Activated T-helper 1 cell treated with Interleukin-2 at 50 U/mL for 16 hours (primary cell): ENCODE data around the gene USHBP1.

Experiments
- DNase-seq: peaks from one replicate; pipeline ENCODE4 v3.0.0-alpha.2; 2020; ENCODE audit warnings: low read depth

USHBP1 gene

DNA sequence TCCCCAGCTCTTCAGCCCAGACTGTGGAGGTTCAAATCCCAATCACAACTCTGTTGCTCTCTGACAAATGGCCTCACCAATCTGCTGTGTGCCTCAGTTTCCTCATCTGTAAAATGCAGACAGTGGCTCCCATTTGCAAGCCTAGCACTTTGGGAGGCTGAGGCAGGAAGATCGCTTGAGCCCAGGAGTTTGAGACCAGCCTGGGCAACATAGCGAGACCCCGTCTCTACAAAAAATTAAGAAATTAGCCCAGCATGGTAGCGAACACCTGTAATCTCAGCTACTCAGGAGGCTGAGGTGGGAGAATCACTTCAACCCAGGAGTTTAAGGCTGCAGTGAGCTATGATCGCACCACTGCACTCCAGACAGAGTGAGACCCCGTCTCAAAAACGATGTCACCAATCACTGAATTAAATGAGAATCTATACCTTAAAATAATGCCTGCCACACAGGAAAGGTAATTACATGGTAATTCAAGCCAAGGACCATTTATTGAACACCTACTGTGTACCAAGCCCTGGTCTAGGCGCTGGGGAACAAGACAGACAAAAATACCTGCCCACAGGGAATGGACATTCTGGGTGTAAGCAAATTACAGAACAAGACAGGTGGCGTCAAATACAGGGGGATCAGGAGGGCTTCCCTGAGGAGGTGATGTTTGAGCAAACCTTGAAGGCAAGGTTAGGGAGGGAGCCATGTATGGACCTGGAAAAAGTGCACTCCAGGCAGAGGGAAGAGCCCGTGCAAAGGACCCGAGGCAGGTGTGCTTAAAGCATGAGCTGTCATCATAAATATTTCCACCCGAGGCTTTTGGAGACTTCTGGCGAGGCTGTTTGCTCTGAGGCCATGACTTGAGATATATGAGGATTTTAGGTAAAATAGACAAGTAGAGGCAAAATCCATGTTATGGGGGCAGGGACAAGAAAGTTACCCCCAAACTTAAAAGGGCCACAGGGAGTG, 26.5 kb downstream of the USHBP1 start:
- no peak for DNase-seq

DNA sequence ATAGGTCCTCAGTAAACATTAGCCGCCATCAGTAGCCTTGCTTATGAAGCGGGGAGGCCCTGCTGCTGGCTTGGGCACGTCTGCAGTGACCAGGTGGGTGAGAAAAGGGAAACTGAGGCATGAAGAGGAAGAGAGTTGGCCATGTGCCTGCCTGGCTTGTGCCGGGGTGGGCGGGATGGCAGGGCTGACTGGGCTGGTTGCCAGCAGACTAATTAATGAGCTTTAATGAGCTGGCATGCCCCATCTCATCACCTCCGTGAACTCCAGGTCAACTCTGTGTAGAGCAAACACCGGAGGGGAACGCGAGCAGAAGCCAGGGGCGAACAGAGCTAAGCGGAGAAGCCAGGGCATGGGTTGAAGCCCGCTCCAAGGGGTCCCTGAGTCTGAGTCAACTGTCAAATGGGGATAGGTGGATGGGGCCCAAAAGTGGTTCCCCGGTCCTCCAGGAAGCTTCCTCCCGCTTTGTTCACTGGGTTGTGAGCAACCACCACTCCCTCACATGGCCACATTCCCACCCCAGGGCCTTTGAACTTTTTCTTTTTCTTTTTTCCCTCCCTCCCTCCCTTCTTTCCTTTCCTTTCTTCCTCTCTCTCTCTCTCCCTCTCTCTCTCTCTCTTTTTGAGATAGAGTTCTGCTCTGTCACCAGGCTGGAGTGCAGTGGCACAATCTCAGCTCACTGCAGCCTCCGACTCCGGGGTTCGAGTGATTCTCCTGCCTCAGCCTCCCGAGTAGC, 27.6 kb downstream of the USHBP1 start:
- no peak for DNase-seq

DNA sequence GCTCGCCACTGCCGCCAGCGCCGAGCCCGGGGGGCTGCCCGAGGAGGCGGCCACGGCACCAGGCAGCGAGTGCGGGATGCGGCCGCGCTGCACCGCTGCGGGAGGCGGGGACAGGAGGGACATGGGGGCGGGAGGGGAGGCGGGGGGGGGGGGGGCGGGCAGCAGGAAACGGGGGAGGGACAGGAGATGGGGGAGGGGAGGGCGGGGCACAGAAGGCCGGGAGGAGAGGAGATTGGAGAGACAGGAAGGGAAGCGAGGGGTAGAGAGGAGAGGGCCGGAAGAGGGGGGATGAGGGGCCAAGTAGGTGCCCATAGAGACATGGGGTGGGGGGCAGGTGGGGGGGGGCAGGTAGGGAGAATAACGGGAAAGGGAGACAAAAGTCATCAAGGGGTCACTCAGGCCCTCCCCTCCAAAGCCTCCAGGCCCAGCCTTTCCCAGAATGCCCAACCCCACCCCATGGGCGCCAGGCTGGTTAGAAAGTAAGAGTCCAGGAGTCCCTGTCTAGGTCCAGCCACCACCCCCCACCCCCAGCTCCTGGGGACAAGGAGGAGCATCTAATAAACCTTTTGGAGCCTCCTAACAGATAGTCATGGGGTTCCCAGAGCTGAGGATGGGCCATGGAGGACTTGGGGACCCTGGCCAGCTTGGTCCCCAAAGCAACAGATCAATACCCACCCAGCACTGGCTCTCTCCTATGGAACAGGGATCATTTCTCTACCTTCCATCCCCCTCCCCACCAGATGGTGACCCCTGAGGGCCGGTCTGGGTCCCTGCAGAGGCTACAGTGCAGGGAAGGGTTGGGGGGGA, 28.4 kb downstream of the USHBP1 start:
- no peak for DNase-seq

DNA sequence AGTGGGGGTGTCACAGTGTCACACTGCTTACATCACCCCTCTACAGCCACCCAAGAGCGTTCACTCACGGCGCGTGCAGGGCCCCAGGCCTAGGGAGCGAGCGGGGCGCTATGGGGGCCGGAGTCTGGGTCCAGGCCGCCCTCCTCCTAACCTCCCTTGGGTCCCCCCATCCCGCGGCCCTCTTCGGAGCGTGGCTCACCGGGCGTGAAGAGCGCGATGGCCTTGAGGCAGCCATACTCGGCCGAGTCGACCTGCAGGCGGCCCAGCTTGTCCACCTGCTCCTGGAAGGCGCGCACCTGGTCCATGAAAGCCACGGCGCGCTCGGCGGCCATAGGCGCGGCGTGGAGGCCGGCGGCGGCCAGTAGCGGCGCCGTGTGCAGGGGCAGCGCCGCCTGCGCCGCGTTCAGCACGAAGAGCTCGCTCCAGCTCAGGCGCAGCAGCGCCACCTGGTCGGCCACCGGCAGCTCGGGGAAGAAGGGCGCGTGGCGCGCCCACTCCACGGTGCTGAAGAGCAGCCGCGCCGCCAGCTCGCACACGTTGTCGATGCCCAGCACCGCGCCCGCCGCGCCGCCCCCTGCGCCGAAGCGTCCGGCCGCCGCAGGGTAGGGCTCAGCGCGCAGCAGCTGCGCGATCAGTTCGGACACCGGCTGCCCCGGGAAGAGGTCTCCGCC, 29.1 kb downstream of the USHBP1 start:
- DNase-seq = peak; percentile 66

DNA sequence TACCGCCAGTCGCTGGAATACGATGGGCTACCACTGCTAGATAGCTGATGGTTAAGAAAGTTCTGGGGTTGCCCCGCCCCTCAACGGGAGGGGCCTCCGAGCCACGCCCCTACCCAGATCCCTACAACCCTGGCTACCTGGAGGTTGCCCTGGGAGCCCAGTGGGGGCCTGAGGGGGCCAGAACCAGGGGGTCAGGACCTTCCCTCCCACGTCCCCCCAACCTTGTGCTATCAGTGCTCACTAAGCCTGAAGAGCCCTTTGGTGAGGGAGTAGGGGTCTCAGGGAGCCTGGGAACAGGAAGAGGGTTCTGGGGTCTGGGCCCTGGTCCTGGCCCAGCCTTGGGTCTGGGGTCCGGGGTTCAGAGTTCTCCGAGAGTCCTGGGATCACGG, 29.6 kb downstream of the USHBP1 start:
- peak; percentile 34 for DNase-seq

DNA sequence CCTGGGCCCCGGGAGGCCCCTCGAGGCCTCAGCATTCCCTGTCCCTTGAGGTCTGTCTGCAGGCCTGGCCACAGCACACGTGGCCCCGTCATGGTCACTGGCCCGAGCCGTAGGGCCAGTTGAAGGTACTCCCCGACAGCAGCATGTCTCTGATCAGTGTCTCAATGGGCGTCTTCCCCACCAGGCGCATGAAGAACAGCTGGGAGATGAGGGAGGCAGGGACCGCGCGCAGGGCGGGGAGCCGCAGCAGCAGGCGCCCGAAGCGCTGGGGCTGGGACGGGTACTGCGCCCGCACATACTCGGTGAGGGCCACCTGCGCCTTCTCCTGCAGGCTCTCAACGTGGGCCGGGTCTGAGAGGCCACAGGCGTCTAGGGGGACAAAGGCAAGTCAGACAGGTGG, 32.3 kb downstream of the USHBP1 start:
- no peak for DNase-seq

DNA sequence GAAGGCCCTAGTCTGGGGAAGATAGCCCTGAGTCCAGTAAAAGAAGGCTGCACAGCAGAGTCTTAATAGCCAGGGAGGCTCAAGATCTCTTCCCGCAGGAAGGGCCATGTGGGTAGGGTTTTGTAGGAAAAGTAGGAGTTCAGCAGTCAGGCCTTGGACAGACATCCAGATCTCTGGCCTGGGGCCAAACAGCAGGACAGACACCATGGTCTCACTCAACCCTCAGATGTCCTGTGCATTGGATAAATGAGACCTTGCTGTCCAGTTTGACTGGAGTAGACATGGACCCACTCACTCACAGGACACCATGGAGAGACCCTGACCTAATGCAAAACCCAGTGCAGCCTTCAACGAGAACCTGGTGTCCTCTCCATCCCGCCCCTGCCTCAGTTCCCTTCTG, 34.7 kb downstream of the USHBP1 start:
- no peak for DNase-seq

DNA sequence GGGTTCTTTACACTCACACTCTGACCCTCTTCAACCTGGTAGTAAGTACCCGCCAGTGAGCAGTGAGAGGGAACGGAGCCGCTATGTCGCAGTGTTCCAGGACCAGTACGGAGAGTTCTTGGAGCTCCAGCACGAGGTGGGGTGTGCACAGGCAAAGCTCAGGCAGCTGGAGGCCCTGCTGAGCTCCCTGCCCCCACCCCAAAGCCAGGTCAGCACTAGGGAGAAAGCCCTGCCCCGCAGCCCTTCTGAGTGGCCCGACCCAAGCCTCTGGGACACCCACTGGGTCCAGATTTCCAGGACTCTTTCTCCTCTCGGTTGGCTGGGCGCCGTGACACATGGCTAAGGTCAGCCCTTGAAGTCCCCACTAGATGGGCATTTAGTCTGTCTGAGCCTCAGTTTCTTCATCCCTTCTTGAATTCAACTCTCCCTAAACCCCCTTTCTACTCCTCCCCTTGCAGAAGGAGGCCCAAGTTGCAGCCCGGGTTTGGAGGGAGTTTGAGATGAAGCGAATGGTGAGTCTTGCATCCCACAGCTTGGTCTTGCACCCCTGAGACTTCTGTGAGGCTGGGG, 36.7 kb downstream of the USHBP1 start:
- DNase-seq = no peak

DNA sequence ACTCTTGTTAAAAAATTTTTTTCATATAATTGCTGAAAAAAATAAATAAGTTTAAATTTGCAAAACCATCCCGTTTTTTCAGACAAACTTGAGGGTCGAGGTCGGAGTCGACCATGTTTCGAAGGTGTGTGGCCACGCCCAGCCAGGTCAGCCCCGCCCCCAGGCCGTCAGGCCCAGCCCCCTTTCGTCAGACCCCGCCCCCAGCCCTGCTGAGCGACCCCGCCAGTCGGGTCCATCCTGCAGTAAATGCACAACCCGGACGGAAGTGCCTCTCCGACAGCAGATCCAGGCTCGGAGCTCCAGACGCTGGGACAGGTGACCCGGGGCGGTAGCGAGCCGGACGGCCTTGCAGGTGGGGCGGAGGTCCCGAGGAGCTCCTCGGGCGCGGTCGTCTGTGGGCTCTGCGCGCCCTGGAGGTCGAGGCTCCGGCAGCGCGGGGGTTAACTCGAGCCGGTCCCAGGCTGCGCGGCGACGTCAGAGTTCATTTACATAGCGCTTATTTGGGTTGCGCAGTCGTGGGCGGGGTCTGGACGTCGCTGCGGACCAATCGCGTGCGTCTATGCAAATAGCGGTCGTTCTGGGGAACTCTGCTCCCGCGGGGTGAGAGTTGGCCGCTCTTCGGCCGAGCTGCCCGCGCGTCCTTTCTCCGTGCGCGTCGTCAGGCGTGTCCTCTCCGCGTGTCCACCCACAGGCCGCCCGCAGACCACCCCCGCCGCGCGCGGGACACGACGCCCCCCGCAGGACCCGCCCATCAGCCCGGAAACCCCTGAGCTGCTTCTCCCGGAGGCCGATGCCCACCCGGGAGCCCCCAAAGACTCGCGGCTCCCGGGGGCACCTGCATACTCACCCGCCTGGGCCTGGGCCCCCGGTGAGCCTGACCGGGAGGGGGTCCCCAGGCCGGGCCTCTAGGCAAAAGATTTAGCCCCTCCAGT, 38.3 kb downstream of the USHBP1 start, which contains the start of gene OCEL1:
TSS of gene OCEL1 (plus strand) at position 225 of the 932 bp plus-strand sequence. CDS start at position 247, 22 bp downstream.
- DNase-seq = peak; percentile 90

DNA sequence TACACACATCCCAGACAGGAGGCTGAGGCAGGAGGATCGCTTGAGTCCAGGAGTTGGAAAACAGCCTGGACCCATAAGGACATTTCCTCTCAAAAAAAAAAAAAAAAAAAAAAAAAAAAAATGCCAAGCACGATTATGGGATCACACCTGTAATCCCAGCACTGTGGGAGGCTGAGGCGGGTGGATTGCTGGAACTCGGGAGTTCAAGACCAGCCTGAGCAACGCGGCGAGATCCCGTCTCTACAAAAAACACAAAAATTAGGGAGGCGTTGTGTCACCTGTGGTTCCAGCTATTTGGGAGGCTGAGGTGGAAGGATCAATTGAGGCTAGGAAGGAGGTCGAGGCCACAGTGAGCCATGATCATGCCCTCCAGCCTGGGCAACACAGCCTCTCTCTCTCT, 39.5 kb downstream of the USHBP1 start:
- DNase-seq = no peak

DNA sequence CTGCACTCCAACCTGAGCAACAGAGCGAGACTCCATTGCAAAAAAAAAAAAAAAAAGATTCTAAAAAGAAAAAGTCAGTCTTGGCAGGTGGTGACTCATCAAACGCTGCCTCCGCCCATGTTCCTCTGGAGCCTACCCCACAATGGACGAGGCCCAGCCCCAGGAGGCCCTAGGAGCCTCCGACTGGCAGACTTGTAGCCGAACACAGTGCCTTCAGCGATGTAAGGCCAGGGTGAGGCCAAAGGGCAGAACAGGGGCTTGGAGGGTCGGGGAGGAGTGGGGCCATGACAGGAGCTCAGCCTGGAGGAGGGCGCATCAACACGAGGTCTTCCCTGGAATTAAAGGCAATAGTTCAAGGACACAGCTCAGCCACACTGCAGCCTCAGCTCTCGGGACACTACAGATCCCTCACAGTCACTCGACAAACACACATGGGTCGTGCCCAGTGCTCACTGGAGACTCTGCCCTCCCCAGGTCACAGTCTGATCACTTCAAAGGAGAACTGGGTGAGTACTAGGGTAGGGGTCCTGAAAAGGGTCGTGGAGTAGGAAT, 44.3 kb downstream of the USHBP1 start:
- no peak for DNase-seq

DNA sequence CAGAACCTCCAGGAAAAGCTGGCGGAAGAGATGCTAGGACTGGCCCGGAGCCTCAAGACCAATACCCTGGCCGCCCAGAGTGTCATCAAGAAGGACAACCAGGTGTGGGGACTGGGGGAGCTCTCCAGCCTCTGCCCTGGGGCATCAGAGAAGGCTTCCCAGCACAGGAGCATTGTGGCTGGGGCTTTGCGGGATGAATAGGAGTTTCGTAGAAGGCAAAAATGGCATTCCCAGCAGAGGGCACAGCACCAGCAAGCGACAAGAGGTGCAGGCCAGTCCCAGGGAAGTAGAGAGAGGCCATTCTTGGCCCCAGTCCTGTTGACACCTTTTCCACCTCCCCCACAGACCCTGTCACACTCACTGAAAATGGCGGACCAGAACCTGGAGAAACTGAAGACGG, 45.3 kb downstream of the USHBP1 start:
- no peak for DNase-seq

DNA sequence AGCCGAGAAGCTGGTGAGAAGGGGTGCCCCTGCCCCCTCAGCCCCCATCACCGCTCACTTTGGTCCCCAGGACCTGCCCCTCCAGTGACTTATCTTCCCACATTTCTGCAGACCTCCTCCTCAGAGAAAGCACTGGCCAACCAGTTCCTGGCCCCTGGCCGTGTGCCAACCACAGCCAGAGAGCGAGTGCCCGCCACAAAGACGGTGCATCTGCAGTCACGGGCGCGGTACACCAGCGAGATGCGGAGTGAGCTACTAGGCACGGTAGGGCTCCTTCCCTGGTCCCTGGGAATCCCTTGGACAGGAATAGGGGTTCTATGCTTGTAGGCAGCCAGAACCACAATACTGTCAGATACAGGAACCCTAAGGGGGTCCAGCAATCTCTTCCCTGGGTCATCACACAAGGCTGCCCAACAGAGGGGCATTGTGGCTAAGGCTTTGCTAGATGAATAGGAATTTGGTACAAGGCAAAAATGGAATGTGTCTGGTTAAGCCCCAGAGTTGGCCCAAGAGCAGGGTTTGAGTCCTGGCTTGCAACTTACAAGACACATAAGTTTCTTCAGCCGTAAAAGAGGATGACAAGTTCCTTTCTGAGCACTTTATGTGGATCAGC, 48.4 kb downstream of the USHBP1 start:
- no peak for DNase-seq

DNA sequence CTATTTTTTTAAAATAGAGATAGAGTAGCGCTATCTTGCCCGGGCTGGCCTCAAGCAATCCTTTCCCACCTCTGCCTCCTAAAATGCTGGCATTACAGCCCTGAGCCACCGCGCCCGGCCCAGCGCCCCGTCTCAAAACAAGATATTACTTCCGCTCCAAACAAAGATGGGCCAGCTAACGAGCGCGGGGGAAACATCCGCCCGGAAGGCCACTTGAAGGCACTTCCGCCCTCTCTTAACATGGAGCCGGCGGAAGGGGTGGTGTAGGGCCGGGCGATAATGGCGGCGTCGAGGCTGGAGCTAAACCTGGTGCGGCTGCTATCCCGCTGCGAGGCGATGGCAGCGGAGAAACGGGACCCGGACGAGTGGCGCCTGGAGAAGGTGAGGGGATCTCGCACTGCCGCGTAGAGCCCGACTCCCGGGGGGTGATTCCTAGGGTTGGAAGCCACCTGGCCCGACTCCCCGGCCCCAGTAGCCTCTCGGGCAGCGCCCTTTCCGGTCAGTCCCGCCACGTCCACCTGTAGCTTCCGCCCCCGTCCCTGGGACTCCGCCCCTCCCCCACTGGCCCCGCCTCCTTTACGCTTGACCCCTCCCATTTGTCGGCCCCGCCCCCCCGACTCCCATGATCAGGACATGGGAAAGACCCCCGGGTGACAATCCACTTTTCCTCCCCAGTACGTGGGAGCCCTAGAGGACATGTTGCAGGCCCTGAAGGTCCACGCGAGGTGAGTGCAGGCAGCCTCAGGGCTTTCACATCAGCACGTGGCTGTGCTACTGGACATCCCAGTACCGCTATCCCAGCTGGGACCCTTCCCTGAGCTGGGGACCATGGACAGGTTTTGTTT, 49.2 kb downstream of the USHBP1 start, which contains the start of gene USE1:
TSS of gene USE1 (plus strand) at position 231 of the 845 bp plus-strand sequence. CDS start at position 280, 49 bp downstream.
- peak; percentile 79 for DNase-seq

DNA sequence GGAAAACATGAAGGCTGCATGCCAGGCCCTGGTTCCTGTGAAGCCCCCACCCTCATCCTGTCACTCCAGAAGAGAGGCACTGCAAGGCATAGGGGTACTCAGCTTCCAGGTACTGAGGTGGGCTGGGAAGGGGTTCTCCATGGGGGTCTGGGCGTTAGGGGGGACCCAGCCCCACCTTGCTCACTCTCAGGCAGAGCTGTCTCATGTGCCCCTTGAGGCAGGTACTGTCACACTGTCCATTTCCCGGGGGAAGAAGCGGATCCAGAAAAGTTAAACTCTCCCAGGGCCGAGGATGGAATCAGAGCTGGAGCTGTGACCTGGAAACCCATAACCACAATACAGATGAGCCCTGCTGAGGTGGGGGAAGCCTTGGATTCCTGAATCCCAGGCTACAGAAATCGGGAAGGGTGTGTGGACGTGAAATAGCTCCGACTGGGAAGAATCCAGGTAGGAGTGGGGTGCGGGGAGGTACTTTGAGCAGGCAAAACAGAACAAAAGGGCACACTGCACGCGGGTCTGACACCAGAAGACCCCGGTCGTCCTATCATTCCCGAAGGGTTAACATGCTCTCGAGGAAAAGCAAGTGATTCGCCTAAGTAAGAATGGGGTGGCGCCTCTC, 49.9 kb downstream of the USHBP1 start:
- DNase-seq = no peak

DNA sequence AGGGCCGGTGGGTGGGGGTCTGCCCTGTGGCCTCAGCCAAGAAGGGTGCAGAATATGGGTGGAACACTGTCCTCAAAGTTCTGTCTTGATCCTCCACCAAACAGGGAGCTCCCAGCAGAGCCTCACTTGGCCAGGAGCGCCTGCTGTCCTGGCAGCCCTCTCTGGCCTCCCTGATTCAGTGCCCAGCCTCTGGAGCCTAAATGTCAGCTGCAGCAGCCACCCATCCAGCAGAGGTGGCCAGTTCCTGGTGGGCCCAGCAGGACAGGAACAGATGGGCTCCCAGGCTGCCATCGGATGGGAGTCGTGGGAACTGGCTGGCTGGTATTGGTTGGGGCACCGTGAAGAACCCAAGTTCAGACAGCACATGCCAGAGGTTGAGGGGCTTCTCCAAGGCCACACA, 51.2 kb downstream of the USHBP1 start:
- no peak for DNase-seq

DNA sequence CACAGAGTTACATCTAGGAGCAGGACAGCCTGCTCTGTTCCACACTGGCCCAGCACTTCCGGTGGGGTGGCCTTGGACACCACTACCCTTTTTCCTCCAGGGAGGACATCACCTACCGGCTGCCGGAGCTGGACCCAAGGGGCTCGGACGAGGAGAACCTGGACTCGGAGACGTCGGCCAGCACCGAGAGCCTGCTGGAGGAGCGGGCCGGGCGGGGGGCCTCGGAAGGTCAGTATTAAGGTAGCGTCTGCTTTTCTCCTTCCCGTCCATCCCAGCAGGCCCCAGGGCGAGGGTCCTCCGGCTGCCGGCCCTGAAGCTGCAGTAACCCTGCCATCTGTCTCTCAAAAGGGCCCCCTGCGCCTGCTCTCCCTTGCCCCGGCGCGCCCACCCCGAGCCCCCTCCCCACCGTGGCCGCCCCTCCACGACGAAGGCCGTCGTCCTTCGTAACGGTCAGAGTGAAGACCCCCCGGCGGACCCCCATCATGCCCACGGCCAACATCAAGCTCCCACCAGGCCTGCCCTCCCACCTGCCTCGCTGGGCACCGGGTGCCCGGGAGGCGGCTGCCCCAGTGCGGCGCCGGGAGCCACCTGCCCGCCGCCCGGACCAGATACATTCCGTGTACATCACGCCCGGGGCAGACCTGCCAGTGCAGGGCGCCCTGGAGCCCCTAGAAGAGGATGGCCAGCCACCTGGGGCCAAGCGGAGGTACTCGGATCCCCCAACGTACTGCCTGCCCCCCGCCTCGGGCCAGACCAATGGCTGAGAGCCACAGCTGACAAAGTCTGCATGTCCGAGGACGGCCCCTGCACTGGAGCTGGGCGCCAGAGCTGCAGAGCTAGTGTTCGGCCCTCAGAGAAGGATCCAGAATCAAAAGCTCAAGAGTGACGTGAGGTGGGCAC, 52.7 kb downstream of the USHBP1 start:
- no peak for DNase-seq
